Neural cell (in vitro differentiated cells): ENCODE measurements around the gene RNF123. TPM values are rescaled to one million over a fixed set of nuclear protein-coding genes. Genes with fewer than 3 reads are reported as not detected.
"Not testable (repeated sequence)": the region's sequence is repeated elsewhere in the genome, so short reads cannot be mapped to it uniquely, and the experiment has no call there.

Source experiments
- H2AFZ ChIP-seq: fragments of 200-600, 300-800 bp; sonication (generic), shearing (Covaris generic); 2 replicates; pipeline ENCODE4 v1.6.0; 2014; ENCODE audit warnings: low read depth, mild to moderate bottlenecking, antibody characterized with exemption, low read length, moderate library complexity
- H3F3A ChIP-seq: fragments of 200-600 bp; shearing (Covaris generic); 2 replicates; pipeline ENCODE4 v1.6.1; 2016; ENCODE audit warnings: mild to moderate bottlenecking, moderate library complexity, mixed read lengths, antibody characterized with exemption, low read length; ENCODE audit not compliant: insufficient read depth, poor library complexity, severe bottlenecking
- H3K27ac ChIP-seq: fragments of 200-600, 300-800 bp; sonication (generic), shearing (Covaris generic); 2 replicates; pipeline ENCODE4 v1.5.1; 2014; ENCODE audit warnings: mild to moderate bottlenecking, low read length, moderate library complexity
- H3K27me3 ChIP-seq: fragments of 300-800, 200-600 bp; sonication (generic), shearing (Covaris generic); 2 replicates; pipeline ENCODE4 v1.6.0; 2014; ENCODE audit warnings: mild to moderate bottlenecking, low read depth, low read length, moderate library complexity; ENCODE audit not compliant: insufficient read depth
- H3K36me3 ChIP-seq: fragments of 300-800, 200-600 bp; sonication (generic), shearing (Covaris generic); 2 replicates; pipeline ENCODE4 v1.5.1; 2014; ENCODE audit warnings: mild to moderate bottlenecking, antibody characterized with exemption, low read length, moderate library complexity; ENCODE audit not compliant: insufficient read depth
- H3K4me2 ChIP-seq: fragments of 300-800, 200-600 bp; sonication (generic), shearing (Covaris generic); 2 replicates; pipeline ENCODE4 v1.6.0; 2014; ENCODE audit warnings: mild to moderate bottlenecking, low read length
- H3K4me3 ChIP-seq: fragments of 300-800, 200-600 bp; sonication (generic), shearing (Covaris generic); 2 replicates; pipeline ENCODE4 v1.5.1; 2014; ENCODE audit warnings: mild to moderate bottlenecking, low read length, moderate library complexity
- H3K79me2 ChIP-seq: fragments of 200-600 bp; shearing (Covaris generic); replicated peaks from 2 replicates; pipeline ENCODE4 v1.6.0; 2014; ENCODE audit warnings: mild to moderate bottlenecking, low read length, moderate library complexity; ENCODE audit not compliant: insufficient read depth
- H3K9ac ChIP-seq: fragments of 300-800, 200-600 bp; sonication (generic), shearing (Covaris generic); 2 replicates; pipeline ENCODE4 v1.6.1; 2016; ENCODE audit warnings: mild to moderate bottlenecking, low read length, mixed read lengths
- H3K9me2 ChIP-seq: fragments of 200-600 bp; shearing (Covaris generic); 2 replicates; pipeline ENCODE4 v1.6.1; 2016; ENCODE audit warnings: mild to moderate bottlenecking, low read length, mixed read lengths; ENCODE audit not compliant: insufficient read depth
- H3K9me3 ChIP-seq: fragments of 200-600, 300-800 bp; sonication (generic), shearing (Covaris generic); 2 replicates; pipeline ENCODE4 v1.6.1; 2016; ENCODE audit warnings: mild to moderate bottlenecking, mixed run types, low read length, moderate library complexity, mixed read lengths
- H4K20me1 ChIP-seq: fragments of 200-600 bp; shearing (Covaris generic); 2 replicates; pipeline ENCODE4 v1.6.1; 2016; ENCODE audit warnings: mild to moderate bottlenecking, mixed run types; ENCODE audit not compliant: insufficient read depth
- CTCF ChIP-seq: fragments of 450-650 bp; IDR thresholded peaks from 2 replicates; pipeline ENCODE4 v1.5.1; 2014; ENCODE audit warnings: antibody characterized with exemption, mild to moderate bottlenecking, moderate library complexity; ENCODE audit not compliant: poor library complexity, severe bottlenecking
- EZH2 ChIP-seq: fragments of 200-600, 300-800 bp; shearing (Covaris generic), sonication (generic); IDR thresholded peaks from 2 replicates; pipeline ENCODE4 v1.6.1; 2014; ENCODE audit warnings: antibody characterized with exemption, low read length, borderline replicate concordance, mild to moderate bottlenecking; ENCODE audit not compliant: insufficient read depth, poor library complexity, severe bottlenecking
- MXI1 ChIP-seq: fragments of 450-650 bp; conservative IDR thresholded peaks from 2 replicates; pipeline ENCODE4 v1.6.1; 2014; ENCODE audit warnings: antibody characterized with exemption, mild to moderate bottlenecking; ENCODE audit not compliant: poor library complexity, severe bottlenecking
- POLR2AphosphoS5 ChIP-seq: IDR thresholded peaks from 2 replicates; pipeline ENCODE4 v1.6.1; 2012
- RAD21 ChIP-seq: fragments of 450-650 bp; conservative IDR thresholded peaks from 2 replicates; pipeline ENCODE4 v1.6.1; 2014; ENCODE audit warnings: antibody characterized with exemption, mild to moderate bottlenecking, moderate library complexity
- SMC3 ChIP-seq: fragments of 450-650 bp; conservative IDR thresholded peaks from 2 replicates; pipeline ENCODE4 v1.6.1; 2014; ENCODE audit warnings: antibody characterized with exemption, mild to moderate bottlenecking, moderate library complexity; ENCODE audit not compliant: poor library complexity
- polyA plus RNA-seq: library from polyadenylated mRNA; depleted of rRNA; stranded (reverse); fragments of >200 nt; gene quantifications from 2 replicates; pipeline ENCODE4 v1.2.3, GENCODE V29; 2014
- TF ChIP-seq, protein P1 (sequence below): IDR thresholded peaks from 2 replicates; pipeline ENCODE4 v1.6.1; 2012; ENCODE audit warnings: borderline replicate concordance

RNF123 gene
- polyA plus RNA-seq, 1 donor from 2014 or later = 27.4 TPM

DNA sequence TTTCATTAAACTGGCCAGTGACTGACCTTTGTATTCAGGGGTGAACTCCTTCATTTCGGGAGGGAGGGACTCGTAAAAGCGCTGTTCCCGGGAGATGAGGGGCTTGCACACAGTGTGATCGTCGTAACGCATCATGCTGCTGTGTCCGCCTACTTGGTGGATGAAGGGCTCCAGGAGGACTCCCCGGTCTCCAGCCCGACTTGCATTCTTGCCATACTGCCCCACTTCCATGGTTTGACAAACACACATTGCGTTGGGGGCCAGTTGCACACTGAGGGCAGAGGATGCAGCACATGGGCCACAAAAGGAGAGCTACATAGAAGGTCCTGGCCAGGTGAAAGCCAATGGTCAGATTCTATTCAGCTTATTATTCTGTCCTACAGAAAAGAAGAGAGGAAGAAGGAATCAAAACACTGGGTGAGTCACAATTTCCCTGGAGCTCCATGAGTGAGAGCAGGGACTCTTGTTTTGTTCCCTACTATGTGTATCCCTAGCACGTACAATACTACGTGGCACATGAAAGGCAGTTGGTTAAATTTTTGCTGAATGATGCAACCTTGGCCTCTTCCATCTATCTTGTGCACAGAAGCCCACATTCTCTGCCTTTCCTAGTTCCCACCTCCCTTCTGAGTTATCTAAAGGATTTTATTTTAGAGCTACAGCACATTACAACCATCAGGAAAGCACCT is 58.6 kb downstream of the RNF123 start:
- Histone ChIP-seq H3K9me3 (no peaks in the 10 kb centered on the region), H3K36me3 (no peaks in the 10 kb centered on the region), H4K20me1 (no peaks in the 10 kb centered on the region), H3F3A (no peaks in the 10 kb centered on the region), H3K79me2 (peaks cover 20% of the 10 kb centered on the region), H3K4me2 (no peak overlapping the region), H3K27me3 (no peaks in the 10 kb centered on the region), H3K27ac (no peak overlapping the region), H3K9me2 (no peaks in the 10 kb centered on the region), H3K9ac (no peak overlapping the region), H3K4me3 (no peak overlapping the region), H2AFZ (no peak overlapping the region)
- no peak for TF ChIP-seq EZH2
- no peak for TF ChIP-seq CTCF
- no peak for TF ChIP-seq POLR2AphosphoS5

GRCh38 chr3:49748874-49749273 is 59.5 kb downstream of the RNF123 start:
- not testable (repeated sequence) for H3F3A ChIP-seq, H3K9me3 ChIP-seq, H3K9me2 ChIP-seq, H3K4me2 ChIP-seq, H3K27ac ChIP-seq, H3K4me3 ChIP-seq, H4K20me1 ChIP-seq, H3K27me3 ChIP-seq, H3K36me3 ChIP-seq, H2AFZ ChIP-seq, H3K9ac ChIP-seq
- peaks cover 30% of the 10 kb centered on the region for H3K79me2 ChIP-seq

- H3F3A ChIP-seq = no peaks in the 10 kb centered on the region
- H2AFZ ChIP-seq = no peak overlapping the region
- H3K4me2 ChIP-seq = no peak overlapping the region
- H3K9me2 ChIP-seq = no peaks in the 10 kb centered on the region
- TF ChIP-seq CTCF (no peak), SMC3 (no peak), EZH2 (no peak), RAD21 (no peak), POLR2AphosphoS5 (no peak), MXI1 (no peak)
- TF ChIP-seq, protein P1, sequence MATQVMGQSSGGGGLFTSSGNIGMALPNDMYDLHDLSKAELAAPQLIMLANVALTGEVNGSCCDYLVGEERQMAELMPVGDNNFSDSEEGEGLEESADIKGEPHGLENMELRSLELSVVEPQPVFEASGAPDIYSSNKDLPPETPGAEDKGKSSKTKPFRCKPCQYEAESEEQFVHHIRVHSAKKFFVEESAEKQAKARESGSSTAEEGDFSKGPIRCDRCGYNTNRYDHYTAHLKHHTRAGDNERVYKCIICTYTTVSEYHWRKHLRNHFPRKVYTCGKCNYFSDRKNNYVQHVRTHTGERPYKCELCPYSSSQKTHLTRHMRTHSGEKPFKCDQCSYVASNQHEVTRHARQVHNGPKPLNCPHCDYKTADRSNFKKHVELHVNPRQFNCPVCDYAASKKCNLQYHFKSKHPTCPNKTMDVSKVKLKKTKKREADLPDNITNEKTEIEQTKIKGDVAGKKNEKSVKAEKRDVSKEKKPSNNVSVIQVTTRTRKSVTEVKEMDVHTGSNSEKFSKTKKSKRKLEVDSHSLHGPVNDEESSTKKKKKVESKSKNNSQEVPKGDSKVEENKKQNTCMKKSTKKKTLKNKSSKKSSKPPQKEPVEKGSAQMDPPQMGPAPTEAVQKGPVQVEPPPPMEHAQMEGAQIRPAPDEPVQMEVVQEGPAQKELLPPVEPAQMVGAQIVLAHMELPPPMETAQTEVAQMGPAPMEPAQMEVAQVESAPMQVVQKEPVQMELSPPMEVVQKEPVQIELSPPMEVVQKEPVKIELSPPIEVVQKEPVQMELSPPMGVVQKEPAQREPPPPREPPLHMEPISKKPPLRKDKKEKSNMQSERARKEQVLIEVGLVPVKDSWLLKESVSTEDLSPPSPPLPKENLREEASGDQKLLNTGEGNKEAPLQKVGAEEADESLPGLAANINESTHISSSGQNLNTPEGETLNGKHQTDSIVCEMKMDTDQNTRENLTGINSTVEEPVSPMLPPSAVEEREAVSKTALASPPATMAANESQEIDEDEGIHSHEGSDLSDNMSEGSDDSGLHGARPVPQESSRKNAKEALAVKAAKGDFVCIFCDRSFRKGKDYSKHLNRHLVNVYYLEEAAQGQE = no peak
- H3K9me3 ChIP-seq = no peaks in the 10 kb centered on the region
- H3K27me3 ChIP-seq = no peaks in the 10 kb centered on the region
- H3K36me3 ChIP-seq = no peaks in the 10 kb centered on the region
- no peak overlapping the region for H3K27ac ChIP-seq
- H3K9ac ChIP-seq = no peak overlapping the region
- no peaks in the 10 kb centered on the region for H4K20me1 ChIP-seq
- no peak overlapping the region for H3K4me3 ChIP-seq
- peaks cover 38% of the 10 kb centered on the region for H3K79me2 ChIP-seq
These were observed 60.7 kb downstream of the RNF123 start for GRCh38 chr3:49750056-49750455.
